ENCODE data around the gene GUCY2F.

The GUCY2F gene

GRCh38 chrX:109347632-109348031 lies 134.3 kb downstream of the GUCY2F start:
- H3K4me3 ChIP-seq, result no peak overlapping the region
- peak overlapping the region in 4 of 21 experiments; percentile 16 to 62 (median 48) for H3K27ac ChIP-seq

GRCh38 chrX:109346491-109346890 lies 135.4 kb downstream of the GUCY2F start:
- Histone ChIP-seq H3K27ac (peak overlapping the region in 1 of 21 experiments; percentile 62), H3K4me3 (no peak overlapping the region)

GRCh38 chrX:109345856-109346255 lies 136.0 kb downstream of the GUCY2F start:
- no peak overlapping the region for H3K4me3 ChIP-seq

GRCh38 chrX:109344678-109345077 lies 137.2 kb downstream of the GUCY2F start:
- no peak overlapping the region for H3K4me3 ChIP-seq

More at GRCh38 chrX:109345856-109346255, 136.0 kb downstream of the GUCY2F start:
- peak overlapping the region in 1 of 21 experiments; percentile 62 for H3K27ac ChIP-seq

GRCh38 chrX:109344101-109344500 lies 137.8 kb downstream of the GUCY2F start:
- no peak overlapping the region for H3K4me3 ChIP-seq
- peak overlapping the region in 1 of 21 experiments; percentile 14 for H3K27ac ChIP-seq

More at GRCh38 chrX:109344678-109345077, 137.2 kb downstream of the GUCY2F start:
- no peak overlapping the region for H3K27ac ChIP-seq

- peak overlapping the region in 1 of 21 experiments; percentile 14 for H3K27ac ChIP-seq
- H3K4me3 ChIP-seq, result no peak overlapping the region
Measured at GRCh38 chrX:109343671-109344070, 138.2 kb downstream of the GUCY2F start.

GRCh38 chrX:109336141-109336540 lies 145.7 kb downstream of the GUCY2F start:
- H3K4me3 ChIP-seq, result no peak overlapping the region
- H3K27ac ChIP-seq, result no peak overlapping the region

- H3K4me3 ChIP-seq, result no peak overlapping the region
- no peak overlapping the region for H3K27ac ChIP-seq
Measured at GRCh38 chrX:109327251-109327650, 154.6 kb downstream of the GUCY2F start.

Data from skin epidermis (tissue), 12 donors.